Mucosa of descending colon (tissue), 3 donors: ENCODE results near the gene PLEKHA8. TPM values are rescaled to one million over a fixed set of nuclear protein-coding genes. Genes with fewer than 3 reads are reported as not detected.
"Not testable (repeated sequence)": the region's sequence is repeated elsewhere in the genome, so short reads cannot be mapped to it uniquely, and the experiment has no call there.

ENCODE experiments used
- ATAC-seq: fragments of 200-7000 bp; cut with Tn5 transposase; one replicate; pipeline ENCODE4 v1.9.1; 2020; ENCODE audit warnings: mild to moderate bottlenecking, moderate library complexity
- DNase-seq, 3 donors: peaks; one replicate each; pipeline ENCODE4 v3.0.0-alpha.2; 2020
- H3K36me3 ChIP-seq: fragments of 200-600 bp; one replicate; pipeline ENCODE4 v1.8.0; 2021; ENCODE audit warnings: low read depth, mild to moderate bottlenecking
- H3K4me1 ChIP-seq: fragments of 200-600 bp; one replicate; pipeline ENCODE4 v1.8.0; 2021; ENCODE audit warnings: low read depth, mild to moderate bottlenecking
- H3K4me3 ChIP-seq: fragments of 200-600 bp; one replicate; pipeline ENCODE4 v1.8.0; 2021; ENCODE audit warnings: mild to moderate bottlenecking
- H3K9me3 ChIP-seq: fragments of 200-600 bp; one replicate; pipeline ENCODE4 v1.8.0; 2021; ENCODE audit warnings: mild to moderate bottlenecking
- CTCF ChIP-seq: fragments of 200-600 bp; IDR thresholded peaks from one replicate; pipeline ENCODE4 v1.8.0; 2022; ENCODE audit warnings: antibody characterized with exemption, mild to moderate bottlenecking
- intact Hi-C, 2 donors: fragments of 100-400 bp; cut with DNase I in 1 of 2; cut with micrococcal nuclease in 1 of 2; formaldehyde crosslinking; loops; one replicate each; pipeline versions ENCODE4 v1.11.0 to v1.11.1; 2022; cut with DNase I, micrococcal nuclease
- total RNA-seq, 3 donors: library from RNA; stranded (reverse); fragmentation: NEBNext Ultra II Directional in 2 of 3; extraction: Animal tissue kit (Norgen Biotek cat#: 25700) in 2 of 3; gene quantifications; one replicate each; pipeline versions ENCODE4 v1.2.1 to v1.2.4, GENCODE V29; 2021 to 2023
- donor health status: DM: no; HTN: no; CAD: no; lungs with moderate emphysema.
- donor health status: DM: no; HTN: no; CAD: no.
- donor health status: DM: no; HTN: yes; CAD: no.

Gene PLEKHA8
- total RNA-seq, 3 donors from 2014 or later: 11.7 to 13.0 (median 12.5) TPM

DNA sequence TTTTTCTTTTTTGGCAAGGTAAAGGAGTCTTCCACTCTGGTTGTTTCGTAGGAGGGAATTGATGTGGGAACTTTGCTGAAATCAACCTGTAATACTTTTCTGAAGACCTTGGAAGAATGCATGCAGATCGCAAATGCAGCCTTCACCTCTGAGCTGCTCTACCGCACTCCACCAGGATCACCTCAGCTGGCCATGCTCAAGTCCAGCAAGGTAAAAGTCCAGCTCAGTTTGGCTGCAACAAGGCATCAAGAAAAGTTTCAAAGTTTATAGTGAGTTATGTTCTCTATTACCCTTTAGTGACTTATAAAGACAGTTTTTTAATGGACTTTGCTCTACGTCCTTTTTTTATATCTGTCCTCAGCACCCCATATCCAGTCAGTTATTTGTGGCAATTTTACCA is 21.0 kb downstream of the PLEKHA8 start:
- intact Hi-C loops: no loop called here
- ATAC-seq (no peak), DNase-seq (no peak)
- no peaks in the 10 kb centered on the region for H3K9me3 ChIP-seq
- H3K36me3 ChIP-seq: no peaks in the 10 kb centered on the region
- TF ChIP-seq CTCF: no peak
- no peak overlapping the region for H3K4me3 ChIP-seq
- H3K4me1 ChIP-seq: no peaks in the 10 kb centered on the region

GRCh38 chr7:30053068-30053467 is 24.9 kb downstream of the PLEKHA8 start:
- TF ChIP-seq CTCF: no peak
- no peak for DNase-seq
- ATAC-seq: no peak
- intact Hi-C loops: no loop called here
- Histone ChIP-seq H3K9me3 (no peaks in the 10 kb centered on the region), H3K4me3 (no peak overlapping the region), H3K36me3 (no peaks in the 10 kb centered on the region), H3K4me1 (no peaks in the 10 kb centered on the region)

DNA sequence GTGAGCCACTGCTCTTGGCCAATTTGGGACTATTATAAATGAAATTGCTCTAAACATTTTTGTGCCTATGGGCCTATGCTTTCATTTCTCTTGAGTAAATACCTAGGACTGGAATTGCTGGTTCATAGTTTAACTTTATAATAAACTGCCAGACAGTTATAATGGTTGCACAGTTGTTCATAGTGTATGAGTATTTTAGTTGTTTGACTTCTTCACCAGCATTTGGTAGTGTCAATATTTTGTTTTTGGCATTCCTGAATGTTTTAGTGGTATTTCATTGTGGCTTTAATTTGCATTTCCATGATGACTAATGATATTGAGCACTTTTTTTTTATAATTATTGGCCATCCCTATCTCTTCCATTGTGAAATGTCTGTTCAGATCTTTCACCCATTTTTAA is 29.5 kb downstream of the PLEKHA8 start:
- ATAC-seq (no peak), DNase-seq (no peak)
- no peaks in the 10 kb centered on the region for H3K9me3 ChIP-seq
- no peak overlapping the region for H3K4me3 ChIP-seq
- intact Hi-C loops: no loop called here
- no peak for TF ChIP-seq CTCF
- H3K36me3 ChIP-seq: no peaks in the 10 kb centered on the region
- H3K4me1 ChIP-seq: no peaks in the 10 kb centered on the region

DNA sequence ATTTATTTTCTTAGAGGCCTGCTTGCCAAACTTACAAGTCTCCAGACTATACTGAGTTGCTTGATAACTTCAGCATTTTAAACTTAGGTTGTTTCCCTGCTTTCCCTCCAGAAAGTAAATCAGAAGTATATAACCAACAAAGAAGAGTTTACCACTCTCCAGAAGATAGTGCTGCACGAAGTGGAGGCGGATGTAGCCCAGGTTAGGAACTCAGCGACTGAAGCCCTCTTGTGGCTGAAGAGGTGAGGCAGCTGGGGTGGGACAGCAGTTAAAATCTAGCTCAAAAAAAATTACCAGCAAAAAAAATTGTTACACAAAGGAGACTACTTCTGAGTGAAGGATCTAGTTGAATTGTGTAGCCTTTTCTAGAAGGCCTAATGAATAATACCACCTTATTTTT is 33.6 kb downstream of the PLEKHA8 start:
- H3K36me3 ChIP-seq, H3K4me3 ChIP-seq, H3K9me3 ChIP-seq, H3K4me1 ChIP-seq, intact Hi-C loops: not testable (repeated sequence)
- peak; percentile 74 for ATAC-seq
- TF ChIP-seq CTCF: peak; percentile 10
- peak in 2 of 3 donors; percentile 34 to 44 for DNase-seq

DNA sequence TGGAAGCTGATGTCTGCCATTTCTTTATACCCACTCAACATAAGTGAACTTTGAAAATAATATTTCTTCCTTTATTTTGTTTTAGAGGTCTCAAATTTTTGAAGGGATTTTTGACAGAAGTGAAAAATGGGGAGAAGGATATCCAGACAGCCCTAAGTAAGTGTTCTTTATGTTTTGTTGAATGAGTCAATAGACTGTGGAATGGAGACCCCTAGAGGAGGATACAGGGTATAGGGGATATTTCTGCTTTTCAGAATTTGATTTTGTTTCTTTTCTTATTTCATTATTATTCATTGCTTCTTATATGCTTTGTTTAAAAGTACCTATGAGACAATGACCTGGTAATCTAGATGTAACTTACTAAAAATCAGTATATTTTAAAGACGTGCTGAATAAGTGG is 34.4 kb downstream of the PLEKHA8 start:
- ATAC-seq (peak; percentile 47), DNase-seq (no peak)
- no peaks in the 10 kb centered on the region for H3K4me1 ChIP-seq
- TF ChIP-seq CTCF: no peak
- no peak overlapping the region for H3K4me3 ChIP-seq
- H3K9me3 ChIP-seq: no peaks in the 10 kb centered on the region
- intact Hi-C loops: no loop called here
- no peaks in the 10 kb centered on the region for H3K36me3 ChIP-seq

DNA sequence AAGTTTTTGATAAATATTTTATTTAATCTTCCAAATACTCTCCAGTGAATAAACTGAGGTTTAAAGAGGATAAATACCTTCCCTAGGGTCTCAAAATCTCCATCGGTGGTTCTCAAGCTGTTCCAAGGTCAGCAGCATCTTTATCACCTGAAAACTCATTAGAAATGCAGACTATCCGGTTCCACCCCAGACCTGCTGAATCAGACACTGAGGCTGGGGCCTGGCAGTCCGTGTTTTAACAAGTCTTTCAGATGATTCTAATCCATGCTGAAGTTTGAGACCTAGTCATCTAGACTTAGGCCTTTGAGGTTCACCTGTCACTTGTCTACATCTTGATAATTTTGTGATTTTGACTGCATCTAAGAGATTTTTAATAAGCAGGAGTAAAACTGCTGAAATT is 37.5 kb downstream of the PLEKHA8 start:
- DNase-seq (no peak), ATAC-seq (no peak)
- Histone ChIP-seq H3K4me1 (no peaks in the 10 kb centered on the region), H3K9me3 (no peaks in the 10 kb centered on the region), H3K36me3 (no peaks in the 10 kb centered on the region), H3K4me3 (no peak overlapping the region)
- intact Hi-C loops: no loop called here
- TF ChIP-seq CTCF: no peak
